Loucy (cell line): Measurements from ENCODE around the gene DPCD.

Experiments used
- H2AFZ ChIP-seq: fragments of 200-600 bp; sonication (generic); 2 replicates; pipeline ENCODE4 v1.6.0; 2016; ENCODE audit warnings: antibody characterized with exemption, mild to moderate bottlenecking, low read length, moderate library complexity
- H3F3A ChIP-seq: fragments of 200-600 bp; 2 replicates; pipeline ENCODE4 v1.6.0; 2016; ENCODE audit warnings: antibody characterized with exemption, low read depth, mild to moderate bottlenecking
- H3K27me3 ChIP-seq: fragments of 200-600 bp; sonication (generic); 2 replicates; pipeline ENCODE4 v1.6.1; 2014; ENCODE audit warnings: low read length, mild to moderate bottlenecking; ENCODE audit not compliant: insufficient read depth, poor library complexity, severe bottlenecking
- H3K36me3 ChIP-seq: fragments of 200-600 bp; sonication (generic); 2 replicates; pipeline ENCODE4 v1.6.1; 2016; ENCODE audit warnings: low read length; ENCODE audit not compliant: insufficient read depth
- H3K4me1 ChIP-seq: fragments of 200-600 bp; sonication (generic); 2 replicates; pipeline ENCODE4 v1.5.1; 2014; ENCODE audit warnings: low read length, mild to moderate bottlenecking; ENCODE audit not compliant: insufficient read depth, poor library complexity, severe bottlenecking
- H3K4me2 ChIP-seq: fragments of 200-600 bp; sonication (generic); 2 replicates; pipeline ENCODE4 v1.6.0; 2014; ENCODE audit warnings: antibody characterized with exemption, low read length, low read depth, mild to moderate bottlenecking; ENCODE audit not compliant: poor library complexity, severe bottlenecking
- H3K4me3 ChIP-seq: fragments of 200-600 bp; sonication (generic); 2 replicates; pipeline ENCODE4 v1.5.1; 2014; ENCODE audit warnings: low read length, mild to moderate bottlenecking, mixed read lengths; ENCODE audit not compliant: poor library complexity, severe bottlenecking
- H3K79me2 ChIP-seq: fragments of 200-600 bp; sonication (generic); 2 replicates; pipeline ENCODE4 v1.6.1; 2014; ENCODE audit warnings: low read length; ENCODE audit not compliant: insufficient read depth
- H3K9ac ChIP-seq: fragments of 200-600 bp; sonication (generic); 2 replicates; pipeline ENCODE4 v1.6.0; 2014; ENCODE audit warnings: mild to moderate bottlenecking, low read depth, low read length, moderate library complexity; ENCODE audit not compliant: poor library complexity, severe bottlenecking
- H3K9me2 ChIP-seq: fragments of 200-600 bp; sonication (generic); replicated peaks from 2 replicates; pipeline ENCODE4 v1.6.1; 2016; ENCODE audit warnings: low read depth, low read length, mixed read lengths
- H3K9me3 ChIP-seq: fragments of 200-600 bp; sonication (generic); 2 replicates; pipeline ENCODE4 v1.6.1; 2014; ENCODE audit warnings: mild to moderate bottlenecking, antibody characterized with exemption, low read length, low read depth; ENCODE audit not compliant: insufficient read depth
- H4K20me1 ChIP-seq: fragments of 200-600 bp; sonication (generic); 2 replicates; pipeline ENCODE4 v1.6.0; 2014; ENCODE audit warnings: antibody characterized with exemption, low read length, mild to moderate bottlenecking; ENCODE audit not compliant: insufficient read depth, poor library complexity, severe bottlenecking
- CTCF ChIP-seq: fragments of 200-600 bp; sonication (generic); conservative IDR thresholded peaks from 2 replicates; pipeline ENCODE4 v1.5.1; 2014; ENCODE audit warnings: mild to moderate bottlenecking, antibody characterized with exemption, low read length
- EZH2phosphoT487 ChIP-seq: fragments of 200-600 bp; IDR thresholded peaks from 2 replicates; pipeline ENCODE4 v1.6.1; 2018; ENCODE audit warnings: antibody characterized with exemption, mild to moderate bottlenecking, moderate library complexity, borderline replicate concordance

The DPCD gene

DNA sequence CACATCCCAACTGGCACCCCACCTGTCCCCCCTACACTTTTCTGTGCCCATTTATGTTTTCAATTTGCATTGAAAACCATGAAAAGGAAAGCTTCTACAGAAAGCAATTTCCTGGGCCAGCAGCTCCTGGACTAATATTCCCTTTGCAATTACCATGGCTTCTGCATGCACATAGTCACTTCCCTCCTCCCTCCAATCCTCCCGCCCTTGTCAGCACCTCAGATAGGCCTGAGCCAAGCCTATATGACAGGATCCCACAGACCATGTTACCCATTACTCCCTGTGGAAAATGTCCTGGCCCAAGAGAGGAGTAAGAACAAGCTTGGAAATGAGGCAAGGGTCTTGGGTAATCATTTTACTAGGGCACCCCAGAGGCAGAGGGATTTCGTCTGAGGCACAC is 68.8 kb downstream of the DPCD start:
- Histone ChIP-seq H3K27me3 (no peaks in the 10 kb centered on the region), H3K36me3 (peaks cover 58% of the 10 kb centered on the region; the same call in 1 of the 2 replicates), H4K20me1 (no peaks in the 10 kb centered on the region), H3K9ac (no peak overlapping the region), H3F3A (no peaks in the 10 kb centered on the region), H3K9me2 (no peaks in the 10 kb centered on the region), H3K4me1 (no peaks in the 10 kb centered on the region), H2AFZ (no peak overlapping the region), H3K79me2 (no peaks in the 10 kb centered on the region), H3K9me3 (no peaks in the 10 kb centered on the region), H3K4me3 (no peak overlapping the region), H3K4me2 (no peak overlapping the region)
- TF ChIP-seq EZH2phosphoT487: no peak
- TF ChIP-seq CTCF: no peak

DNA sequence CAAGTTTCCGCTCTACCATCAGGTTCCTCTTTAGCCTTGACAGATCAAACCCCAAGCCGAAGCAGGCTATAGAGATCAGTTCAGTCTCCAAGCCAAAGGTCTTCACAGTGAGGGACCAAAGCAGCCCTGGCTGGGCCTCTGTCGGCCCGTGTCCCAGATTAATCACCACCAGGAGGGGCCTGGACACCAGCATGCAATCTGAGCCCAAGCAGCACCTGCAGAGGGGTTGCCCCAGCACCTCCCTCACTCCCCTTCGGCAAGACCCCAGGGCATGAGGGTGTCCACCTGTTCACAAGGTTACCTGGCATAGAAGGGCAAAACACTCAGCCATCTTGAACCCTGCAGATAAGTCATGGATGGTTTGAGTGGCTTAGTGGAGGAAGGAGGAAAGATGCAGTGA is 70.9 kb downstream of the DPCD start:
- Histone ChIP-seq H2AFZ (no peak overlapping the region), H3F3A (no peaks in the 10 kb centered on the region), H3K4me2 (no peak overlapping the region), H3K4me1 (no peaks in the 10 kb centered on the region), H4K20me1 (no peaks in the 10 kb centered on the region), H3K36me3 (peaks cover 63% of the 10 kb centered on the region; the same call in 1 of the 2 replicates), H3K9ac (no peak overlapping the region), H3K79me2 (no peaks in the 10 kb centered on the region), H3K9me2 (no peaks in the 10 kb centered on the region), H3K9me3 (no peaks in the 10 kb centered on the region), H3K27me3 (no peaks in the 10 kb centered on the region), H3K4me3 (no peak overlapping the region)
- no peak for TF ChIP-seq EZH2phosphoT487
- no peak for TF ChIP-seq CTCF
